Parathyroid adenoma (tissue), 2 donors: ENCODE data around the gene DDI1.

Experiments used
- H2AFZ ChIP-seq: fragments of 300-600 bp; sonication (generic); one replicate; pipeline ENCODE4 v1.7.0; 2017; ENCODE audit warnings: antibody characterized with exemption, mild to moderate bottlenecking
- H3K27ac ChIP-seq: fragments of 300-600 bp; sonication (generic); one replicate; pipeline ENCODE4 v1.7.0; 2017
- H3K27me3 ChIP-seq: fragments of 300-600 bp; sonication (generic); one replicate; pipeline ENCODE4 v1.7.0; 2017; ENCODE audit warnings: low read length; ENCODE audit not compliant: control insufficient read depth, insufficient read depth
- H3K36me3 ChIP-seq: fragments of 300-600 bp; sonication (generic); one replicate; pipeline ENCODE4 v1.7.0; 2017; ENCODE audit warnings: low read length; ENCODE audit not compliant: control insufficient read depth, insufficient read depth
- H3K4me1 ChIP-seq: fragments of 300-600 bp; sonication (generic); one replicate; pipeline ENCODE4 v1.7.0; 2017; ENCODE audit warnings: control low read depth
- H3K4me2 ChIP-seq: fragments of 300-600 bp; sonication (generic); one replicate; pipeline ENCODE4 v1.7.0; 2017; ENCODE audit warnings: low read length
- H3K4me3 ChIP-seq: fragments of 300-600 bp; sonication (generic); one replicate; pipeline ENCODE4 v1.7.0; 2017; ENCODE audit warnings: low read depth, low read length
- H3K79me2 ChIP-seq: fragments of 300-600 bp; sonication (generic); one replicate; pipeline ENCODE4 v1.7.0; 2017; ENCODE audit warnings: control low read depth
- H3K9ac ChIP-seq: fragments of 300-600 bp; sonication (generic); one replicate; pipeline ENCODE4 v1.7.0; 2017; ENCODE audit warnings: mild to moderate bottlenecking
- H3K9me3 ChIP-seq: fragments of 300-600 bp; sonication (generic); one replicate; pipeline ENCODE4 v1.7.0; 2017; ENCODE audit warnings: low read length; ENCODE audit not compliant: control insufficient read depth
- CTCF ChIP-seq: fragments of 300-600 bp; sonication (generic); IDR thresholded peaks from one replicate; pipeline ENCODE4 v1.7.0; 2017; ENCODE audit warnings: antibody characterized with exemption, mild to moderate bottlenecking
- donor health status: primary hyperparathyroidism.

DDI1 gene

DNA sequence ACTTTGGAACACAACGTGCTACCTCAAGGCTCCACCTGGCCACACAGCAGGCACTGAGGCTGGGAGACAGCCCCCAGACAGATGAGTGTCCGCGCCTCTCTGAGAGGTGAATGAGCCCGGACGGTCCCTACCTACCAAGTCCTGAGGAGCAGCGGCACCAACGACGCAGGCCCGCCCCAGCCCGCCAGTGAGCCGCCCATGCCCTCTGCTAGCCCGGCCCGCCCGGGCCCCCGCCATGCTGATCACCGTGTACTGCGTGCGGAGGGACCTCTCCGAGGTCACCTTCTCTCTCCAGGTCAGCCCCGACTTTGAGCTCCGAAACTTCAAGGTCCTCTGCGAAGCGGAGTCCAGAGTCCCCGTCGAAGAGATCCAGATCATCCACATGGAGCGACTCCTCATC lies at the start of gene DDI1:
TSS of gene DDI1 (plus strand) at position 53 of the 400 bp plus-strand sequence. CDS start at position 236, 183 bp downstream.
- no peak within 1 kb of the TSS for H2AFZ ChIP-seq
- no peak for TF ChIP-seq CTCF

DNA sequence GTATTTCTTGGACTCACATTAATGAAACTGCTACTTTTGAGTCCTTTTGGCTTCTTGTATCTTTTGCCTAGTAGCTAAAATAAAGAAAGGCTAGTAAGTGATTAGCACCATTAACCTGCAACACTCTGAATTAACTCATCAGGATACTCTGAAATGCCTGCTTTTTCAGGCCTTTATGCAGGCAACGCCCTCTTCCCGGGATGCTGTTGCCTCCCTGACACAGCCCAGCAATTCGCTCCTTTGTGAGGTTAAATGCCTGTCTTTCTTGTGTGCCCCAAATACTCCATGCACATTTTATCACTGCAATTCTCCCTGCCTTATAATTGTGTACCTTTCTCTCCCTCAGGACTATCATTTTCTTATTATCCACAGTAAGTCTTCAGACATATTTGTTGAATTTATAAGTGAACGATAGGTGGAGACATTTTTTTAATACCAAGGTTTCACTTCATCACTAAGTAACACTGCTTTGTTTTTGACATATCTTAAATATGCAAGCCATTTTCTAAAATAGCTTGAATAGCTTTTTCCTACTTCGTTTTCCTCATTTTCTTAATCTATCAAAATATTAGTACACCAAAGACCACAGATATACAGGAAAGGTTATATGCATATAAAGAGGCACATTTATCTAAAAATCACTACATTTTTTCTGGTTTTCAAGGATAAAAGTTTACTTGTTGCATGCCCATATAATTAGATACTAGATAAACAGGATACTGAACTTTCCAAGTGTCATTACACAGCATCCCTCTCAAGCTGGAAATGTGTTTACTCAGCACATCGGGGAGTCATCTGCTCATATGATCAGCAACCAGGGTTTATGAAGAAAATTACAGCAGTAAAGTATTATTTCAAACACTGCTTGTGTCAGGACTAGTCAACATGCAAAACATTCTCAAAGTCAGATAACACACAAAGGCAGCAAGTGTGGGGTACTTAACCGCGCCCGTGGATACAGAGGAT lies 48.5 kb upstream of the DDI1 start:
- no peak overlapping the region for H3K4me2 ChIP-seq
- H2AFZ ChIP-seq: no peak overlapping the region
- no peak overlapping the region for H3K27ac ChIP-seq
- no peak for TF ChIP-seq CTCF
- no peaks in the 10 kb centered on the region for H3K79me2 ChIP-seq
- H3K9ac ChIP-seq: no peak overlapping the region
- no peak overlapping the region for H3K4me3 ChIP-seq
- H3K4me1 ChIP-seq: no peaks in the 10 kb centered on the region
- no peaks in the 10 kb centered on the region for H3K9me3 ChIP-seq
- no peaks in the 10 kb centered on the region for H3K36me3 ChIP-seq
- no peaks in the 10 kb centered on the region for H3K27me3 ChIP-seq

More for the DNA sequence above, at the start of gene DDI1:
- no peaks in the 10 kb centered on the region for H3K27me3 ChIP-seq
- H3K36me3 ChIP-seq: no peaks in the 10 kb centered on the region
- H3K9ac ChIP-seq: no peak within 1 kb of the TSS
- no peaks in the 10 kb centered on the region for H3K4me1 ChIP-seq
- no peak within 1 kb of the TSS for H3K4me2 ChIP-seq
- no peak within 1 kb of the TSS for H3K27ac ChIP-seq
- H3K9me3 ChIP-seq: no peaks in the 10 kb centered on the region
- H3K79me2 ChIP-seq: no peaks in the 10 kb centered on the region
- no peak within 1 kb of the TSS for H3K4me3 ChIP-seq

DNA sequence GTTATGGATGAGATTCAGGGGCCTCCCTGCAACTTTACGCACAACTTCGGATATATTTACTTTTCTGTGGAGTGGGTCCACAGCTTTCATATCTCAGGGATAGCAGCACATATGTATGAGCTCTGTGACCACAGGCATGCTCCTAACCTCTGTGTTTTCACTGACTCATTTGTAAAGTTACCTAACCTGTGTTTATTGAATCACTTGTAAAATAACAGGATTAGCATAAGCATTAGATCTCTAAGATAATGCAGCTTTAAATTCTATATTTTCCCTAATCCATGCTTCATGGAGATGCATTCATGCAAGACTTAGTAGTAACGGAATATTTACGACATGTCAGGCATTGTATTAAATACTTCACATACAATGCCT lies 47.9 kb upstream of the DDI1 start:
- TF ChIP-seq CTCF: no peak
- no peaks in the 10 kb centered on the region for H3K9me3 ChIP-seq
- H3K36me3 ChIP-seq: no peaks in the 10 kb centered on the region
- H3K27me3 ChIP-seq: no peaks in the 10 kb centered on the region
- H3K4me1 ChIP-seq: no peaks in the 10 kb centered on the region
- no peak overlapping the region for H3K4me2 ChIP-seq
- no peaks in the 10 kb centered on the region for H3K79me2 ChIP-seq
- H3K4me3 ChIP-seq: no peak overlapping the region
- no peak overlapping the region for H3K27ac ChIP-seq
- no peak overlapping the region for H2AFZ ChIP-seq
- H3K9ac ChIP-seq: no peak overlapping the region

- no peaks in the 10 kb centered on the region for H3K36me3 ChIP-seq
These were observed 42.9 kb upstream of the DDI1 start for GRCh38 chr11:103993507-103993906.

More at GRCh38 chr11:103993507-103993906, 42.9 kb upstream of the DDI1 start:
- Histone ChIP-seq H3K4me1 (no peaks in the 10 kb centered on the region), H3K27me3 (no peaks in the 10 kb centered on the region), H3K4me3 (no peak overlapping the region), H3K79me2 (no peaks in the 10 kb centered on the region), H3K27ac (no peak overlapping the region), H2AFZ (no peak overlapping the region), H3K4me2 (no peak overlapping the region), H3K9ac (no peak overlapping the region), H3K9me3 (no peaks in the 10 kb centered on the region)
- no peak for TF ChIP-seq CTCF
